Neural cell (in vitro differentiated cells): ENCODE results near the gene CAMSAP2. TPM values are rescaled to one million over a fixed set of nuclear protein-coding genes. Genes with fewer than 3 reads are reported as not detected.

Experiments used
- H2AFZ ChIP-seq: fragments of 200-600, 300-800 bp; sonication (generic), shearing (Covaris generic); 2 replicates; pipeline ENCODE4 v1.6.0; 2014; ENCODE audit warnings: low read depth, mild to moderate bottlenecking, antibody characterized with exemption, low read length, moderate library complexity
- H3F3A ChIP-seq: fragments of 200-600 bp; shearing (Covaris generic); 2 replicates; pipeline ENCODE4 v1.6.1; 2016; ENCODE audit warnings: mild to moderate bottlenecking, moderate library complexity, mixed read lengths, antibody characterized with exemption, low read length; ENCODE audit not compliant: insufficient read depth, poor library complexity, severe bottlenecking
- H3K27ac ChIP-seq: fragments of 200-600, 300-800 bp; sonication (generic), shearing (Covaris generic); 2 replicates; pipeline ENCODE4 v1.5.1; 2014; ENCODE audit warnings: mild to moderate bottlenecking, low read length, moderate library complexity
- H3K27me3 ChIP-seq: fragments of 300-800, 200-600 bp; sonication (generic), shearing (Covaris generic); 2 replicates; pipeline ENCODE4 v1.6.0; 2014; ENCODE audit warnings: mild to moderate bottlenecking, low read depth, low read length, moderate library complexity; ENCODE audit not compliant: insufficient read depth
- H3K36me3 ChIP-seq: fragments of 300-800, 200-600 bp; sonication (generic), shearing (Covaris generic); 2 replicates; pipeline ENCODE4 v1.5.1; 2014; ENCODE audit warnings: mild to moderate bottlenecking, antibody characterized with exemption, low read length, moderate library complexity; ENCODE audit not compliant: insufficient read depth
- H3K4me2 ChIP-seq: fragments of 300-800, 200-600 bp; sonication (generic), shearing (Covaris generic); 2 replicates; pipeline ENCODE4 v1.6.0; 2014; ENCODE audit warnings: mild to moderate bottlenecking, low read length
- H3K4me3 ChIP-seq: fragments of 300-800, 200-600 bp; sonication (generic), shearing (Covaris generic); 2 replicates; pipeline ENCODE4 v1.5.1; 2014; ENCODE audit warnings: mild to moderate bottlenecking, low read length, moderate library complexity
- H3K79me2 ChIP-seq: fragments of 200-600 bp; shearing (Covaris generic); replicated peaks from 2 replicates; pipeline ENCODE4 v1.6.0; 2014; ENCODE audit warnings: mild to moderate bottlenecking, low read length, moderate library complexity; ENCODE audit not compliant: insufficient read depth
- H3K9ac ChIP-seq: fragments of 300-800, 200-600 bp; sonication (generic), shearing (Covaris generic); 2 replicates; pipeline ENCODE4 v1.6.1; 2016; ENCODE audit warnings: mild to moderate bottlenecking, low read length, mixed read lengths
- H3K9me2 ChIP-seq: fragments of 200-600 bp; shearing (Covaris generic); 2 replicates; pipeline ENCODE4 v1.6.1; 2016; ENCODE audit warnings: mild to moderate bottlenecking, low read length, mixed read lengths; ENCODE audit not compliant: insufficient read depth
- H3K9me3 ChIP-seq: fragments of 200-600, 300-800 bp; sonication (generic), shearing (Covaris generic); 2 replicates; pipeline ENCODE4 v1.6.1; 2016; ENCODE audit warnings: mild to moderate bottlenecking, mixed run types, low read length, moderate library complexity, mixed read lengths
- H4K20me1 ChIP-seq: fragments of 200-600 bp; shearing (Covaris generic); 2 replicates; pipeline ENCODE4 v1.6.1; 2016; ENCODE audit warnings: mild to moderate bottlenecking, mixed run types; ENCODE audit not compliant: insufficient read depth
- CTCF ChIP-seq: fragments of 450-650 bp; IDR thresholded peaks from 2 replicates; pipeline ENCODE4 v1.5.1; 2014; ENCODE audit warnings: antibody characterized with exemption, mild to moderate bottlenecking, moderate library complexity; ENCODE audit not compliant: poor library complexity, severe bottlenecking
- EP300 ChIP-seq: fragments of 450-650 bp; conservative IDR thresholded peaks from 2 replicates; pipeline ENCODE4 v1.6.1; 2014; ENCODE audit warnings: antibody characterized with exemption, mild to moderate bottlenecking, moderate library complexity; ENCODE audit not compliant: poor library complexity, severe bottlenecking
- EZH2 ChIP-seq: fragments of 200-600, 300-800 bp; shearing (Covaris generic), sonication (generic); IDR thresholded peaks from 2 replicates; pipeline ENCODE4 v1.6.1; 2014; ENCODE audit warnings: antibody characterized with exemption, low read length, borderline replicate concordance, mild to moderate bottlenecking; ENCODE audit not compliant: insufficient read depth, poor library complexity, severe bottlenecking
- POLR2AphosphoS5 ChIP-seq: IDR thresholded peaks from 2 replicates; pipeline ENCODE4 v1.6.1; 2012
- RAD21 ChIP-seq: fragments of 450-650 bp; conservative IDR thresholded peaks from 2 replicates; pipeline ENCODE4 v1.6.1; 2014; ENCODE audit warnings: antibody characterized with exemption, mild to moderate bottlenecking, moderate library complexity
- SMC3 ChIP-seq: fragments of 450-650 bp; conservative IDR thresholded peaks from 2 replicates; pipeline ENCODE4 v1.6.1; 2014; ENCODE audit warnings: antibody characterized with exemption, mild to moderate bottlenecking, moderate library complexity; ENCODE audit not compliant: poor library complexity
- TAF1 ChIP-seq: IDR thresholded peaks from 2 replicates; pipeline ENCODE4 v1.6.1; 2012; ENCODE audit warnings: low read depth
- polyA plus RNA-seq: library from polyadenylated mRNA; depleted of rRNA; stranded (reverse); fragments of >200 nt; gene quantifications from 2 replicates; pipeline ENCODE4 v1.2.3, GENCODE V29; 2014
- TF ChIP-seq, protein P1 (sequence below): IDR thresholded peaks from 2 replicates; pipeline ENCODE4 v1.6.1; 2012; ENCODE audit warnings: borderline replicate concordance

Gene CAMSAP2
- polyA plus RNA-seq, 1 donor from 2014 or later: 52.7 TPM

DNA sequence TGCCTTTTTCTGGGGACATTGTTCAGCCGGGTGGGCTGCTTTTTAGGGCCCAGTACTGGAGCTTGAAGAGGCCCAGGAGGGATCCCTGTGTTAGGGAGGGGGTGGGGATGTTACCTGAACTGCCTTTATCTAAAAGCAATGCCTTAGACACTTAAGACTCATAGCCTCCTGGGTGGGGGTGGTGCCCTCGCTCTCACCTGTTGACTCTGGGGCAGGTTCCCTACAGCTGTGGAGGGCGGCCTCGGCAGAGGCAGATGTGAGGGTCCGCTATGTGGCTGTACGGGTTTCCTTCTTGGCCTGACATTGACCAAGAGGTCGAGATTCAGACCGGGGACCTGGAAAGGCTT, 156.7 kb downstream of the CAMSAP2 start:
- H3K9ac ChIP-seq: no peak overlapping the region
- H3K27ac ChIP-seq: no peak overlapping the region
- no peaks in the 10 kb centered on the region for H3K9me3 ChIP-seq
- H2AFZ ChIP-seq: no peak overlapping the region
- no peak overlapping the region for H3K4me2 ChIP-seq
- H4K20me1 ChIP-seq: no peaks in the 10 kb centered on the region
- TF ChIP-seq, protein P1, sequence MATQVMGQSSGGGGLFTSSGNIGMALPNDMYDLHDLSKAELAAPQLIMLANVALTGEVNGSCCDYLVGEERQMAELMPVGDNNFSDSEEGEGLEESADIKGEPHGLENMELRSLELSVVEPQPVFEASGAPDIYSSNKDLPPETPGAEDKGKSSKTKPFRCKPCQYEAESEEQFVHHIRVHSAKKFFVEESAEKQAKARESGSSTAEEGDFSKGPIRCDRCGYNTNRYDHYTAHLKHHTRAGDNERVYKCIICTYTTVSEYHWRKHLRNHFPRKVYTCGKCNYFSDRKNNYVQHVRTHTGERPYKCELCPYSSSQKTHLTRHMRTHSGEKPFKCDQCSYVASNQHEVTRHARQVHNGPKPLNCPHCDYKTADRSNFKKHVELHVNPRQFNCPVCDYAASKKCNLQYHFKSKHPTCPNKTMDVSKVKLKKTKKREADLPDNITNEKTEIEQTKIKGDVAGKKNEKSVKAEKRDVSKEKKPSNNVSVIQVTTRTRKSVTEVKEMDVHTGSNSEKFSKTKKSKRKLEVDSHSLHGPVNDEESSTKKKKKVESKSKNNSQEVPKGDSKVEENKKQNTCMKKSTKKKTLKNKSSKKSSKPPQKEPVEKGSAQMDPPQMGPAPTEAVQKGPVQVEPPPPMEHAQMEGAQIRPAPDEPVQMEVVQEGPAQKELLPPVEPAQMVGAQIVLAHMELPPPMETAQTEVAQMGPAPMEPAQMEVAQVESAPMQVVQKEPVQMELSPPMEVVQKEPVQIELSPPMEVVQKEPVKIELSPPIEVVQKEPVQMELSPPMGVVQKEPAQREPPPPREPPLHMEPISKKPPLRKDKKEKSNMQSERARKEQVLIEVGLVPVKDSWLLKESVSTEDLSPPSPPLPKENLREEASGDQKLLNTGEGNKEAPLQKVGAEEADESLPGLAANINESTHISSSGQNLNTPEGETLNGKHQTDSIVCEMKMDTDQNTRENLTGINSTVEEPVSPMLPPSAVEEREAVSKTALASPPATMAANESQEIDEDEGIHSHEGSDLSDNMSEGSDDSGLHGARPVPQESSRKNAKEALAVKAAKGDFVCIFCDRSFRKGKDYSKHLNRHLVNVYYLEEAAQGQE: no peak
- TF ChIP-seq CTCF: no peak
- no peaks in the 10 kb centered on the region for H3K27me3 ChIP-seq
- no peaks in the 10 kb centered on the region for H3K36me3 ChIP-seq
- H3K79me2 ChIP-seq: peaks cover 36% of the 10 kb centered on the region
- no peaks in the 10 kb centered on the region for H3K9me2 ChIP-seq
- no peaks in the 10 kb centered on the region for H3F3A ChIP-seq
- H3K4me3 ChIP-seq: no peak overlapping the region

- H3K27ac ChIP-seq: no peak overlapping the region
- H3K9ac ChIP-seq: no peak overlapping the region
- H3K79me2 ChIP-seq: peaks cover 31% of the 10 kb centered on the region
Measured at GRCh38 chr1:200895801-200896530, 157.3 kb downstream of the CAMSAP2 start.

More at GRCh38 chr1:200895801-200896530, 157.3 kb downstream of the CAMSAP2 start:
- no peak overlapping the region for H3K4me3 ChIP-seq
- no peak overlapping the region for H3K4me2 ChIP-seq
- no peaks in the 10 kb centered on the region for H3K9me3 ChIP-seq
- H3K36me3 ChIP-seq: no peaks in the 10 kb centered on the region
- H3K27me3 ChIP-seq: no peaks in the 10 kb centered on the region
- H4K20me1 ChIP-seq: no peaks in the 10 kb centered on the region
- TF ChIP-seq SMC3 (no peak), POLR2AphosphoS5 (no peak), RAD21 (no peak), EZH2 (no peak), CTCF (no peak), EP300 (no peak), TAF1 (no peak)
- TF ChIP-seq, protein P1: no peak
- no peaks in the 10 kb centered on the region for H3K9me2 ChIP-seq
- no peaks in the 10 kb centered on the region for H3F3A ChIP-seq
- H2AFZ ChIP-seq: no peak overlapping the region
